Fibroblast of the conjunctiva (primary cell): ENCODE measurements around the gene USP17L13.
"Not testable (repeated sequence)": the region's sequence is repeated elsewhere in the genome, so short reads cannot be mapped to it uniquely, and the experiment has no call there.

Source experiments
- DNase-seq: peaks from one replicate; pipeline ENCODE4 v3.0.0-alpha.2; 2010; ENCODE audit warnings: low read depth

Gene USP17L13, protein sequence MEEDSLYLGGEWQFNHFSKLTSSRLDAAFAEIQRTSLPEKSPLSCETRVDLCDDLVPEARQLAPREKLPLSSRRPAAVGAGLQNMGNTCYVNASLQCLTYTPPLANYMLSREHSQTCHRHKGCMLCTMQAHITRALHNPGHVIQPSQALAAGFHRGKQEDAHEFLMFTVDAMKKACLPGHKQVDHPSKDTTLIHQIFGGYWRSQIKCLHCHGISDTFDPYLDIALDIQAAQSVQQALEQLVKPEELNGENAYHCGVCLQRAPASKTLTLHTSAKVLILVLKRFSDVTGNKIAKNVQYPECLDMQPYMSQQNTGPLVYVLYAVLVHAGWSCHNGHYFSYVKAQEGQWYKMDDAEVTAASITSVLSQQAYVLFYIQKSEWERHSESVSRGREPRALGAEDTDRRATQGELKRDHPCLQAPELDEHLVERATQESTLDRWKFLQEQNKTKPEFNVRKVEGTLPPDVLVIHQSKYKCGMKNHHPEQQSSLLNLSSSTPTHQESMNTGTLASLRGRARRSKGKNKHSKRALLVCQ

DNA sequence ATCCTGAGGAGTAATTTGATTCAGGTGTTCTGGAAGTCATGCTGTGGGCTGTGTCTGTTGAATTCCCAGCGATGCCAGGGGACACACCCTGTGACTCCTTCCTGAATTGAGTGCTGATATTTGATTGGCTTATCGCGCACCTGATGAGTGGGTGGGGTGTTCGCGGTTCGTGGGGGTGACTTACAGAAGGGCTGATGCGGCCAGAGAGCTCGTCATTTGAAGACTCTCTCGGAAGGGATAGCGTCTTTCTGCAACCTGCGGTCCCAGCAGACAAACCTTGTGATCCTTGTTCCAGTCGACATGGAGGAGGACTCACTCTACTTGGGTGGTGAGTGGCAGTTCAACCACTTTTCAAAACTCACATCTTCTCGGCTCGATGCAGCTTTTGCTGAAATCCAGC lies at the start of gene USP17L13:
USP17L13 (plus strand) TSS at position 301 of the 400 bp plus-strand sequence; CDS start at position 301, 0 bp downstream.
- DNase-seq, result not testable (repeated sequence)

DNA sequence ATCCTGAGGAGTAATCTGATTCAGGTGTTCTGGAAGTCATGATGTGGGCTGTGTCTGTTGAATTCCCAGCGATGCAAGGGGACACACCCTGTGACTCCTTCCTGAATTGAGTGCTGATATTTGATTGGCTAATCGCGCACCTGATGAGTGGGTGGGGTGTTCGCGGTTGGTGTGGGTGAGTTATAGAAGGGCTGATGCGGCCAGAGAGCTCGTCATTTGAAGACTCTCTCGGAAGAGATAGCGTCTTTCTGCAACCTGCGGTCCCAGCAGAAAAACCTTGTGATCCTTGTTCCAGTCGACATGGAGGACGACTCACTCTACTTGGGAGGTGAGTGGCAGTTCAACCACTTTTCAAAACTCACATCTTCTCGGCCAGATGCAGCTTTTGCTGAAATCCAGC lies 14.3 kb upstream of the USP17L13 start, which contains the start of gene USP17L10:
USP17L10 (plus strand) TSS at position 301 of the 400 bp plus-strand sequence; CDS start at position 301, 0 bp downstream.
- not testable (repeated sequence) for DNase-seq

DNA sequence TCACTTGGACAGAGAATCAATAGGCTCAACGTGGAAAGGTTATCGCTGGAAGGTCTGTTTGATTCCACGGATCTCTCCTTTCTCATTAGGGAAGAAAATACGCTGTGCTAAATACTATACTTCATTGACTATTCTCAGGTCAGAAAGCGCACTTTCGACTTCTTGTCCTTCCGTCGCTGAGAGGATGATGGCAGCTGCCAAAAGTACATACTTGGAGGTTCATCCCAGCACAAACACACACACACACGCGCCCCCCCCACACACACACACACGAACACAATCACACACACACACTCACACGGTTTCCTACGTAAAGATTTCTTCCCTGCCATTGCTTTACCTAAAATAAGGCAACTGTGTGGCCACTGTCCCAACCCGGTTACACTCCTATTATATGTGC lies 10.0 kb upstream of the USP17L13 start:
- not testable (repeated sequence) for DNase-seq

DNA sequence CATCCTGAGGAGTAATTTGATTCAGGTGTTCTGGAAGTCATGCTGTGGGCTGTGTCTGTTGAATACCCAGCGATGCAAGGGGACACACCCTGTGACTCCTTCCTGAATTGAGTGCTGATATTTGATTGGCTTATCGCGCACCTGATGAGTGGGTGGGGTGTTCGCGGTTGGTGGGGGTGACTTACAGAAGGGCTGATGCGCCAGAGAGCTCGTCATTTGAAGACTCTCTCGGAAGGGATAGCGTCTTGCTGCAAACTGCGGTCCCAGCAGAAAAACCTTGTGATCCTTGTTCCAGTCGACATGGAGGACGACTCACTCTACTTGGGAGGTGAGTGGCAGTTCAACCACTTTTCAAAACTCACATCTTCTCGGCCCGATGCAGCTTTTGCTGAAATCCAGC lies 9.6 kb upstream of the USP17L13 start, which contains the start of gene USP17L11:
USP17L11 (plus strand) TSS at position 301 of the 400 bp plus-strand sequence; CDS start at position 301, 0 bp downstream.
- not testable (repeated sequence) for DNase-seq

DNA sequence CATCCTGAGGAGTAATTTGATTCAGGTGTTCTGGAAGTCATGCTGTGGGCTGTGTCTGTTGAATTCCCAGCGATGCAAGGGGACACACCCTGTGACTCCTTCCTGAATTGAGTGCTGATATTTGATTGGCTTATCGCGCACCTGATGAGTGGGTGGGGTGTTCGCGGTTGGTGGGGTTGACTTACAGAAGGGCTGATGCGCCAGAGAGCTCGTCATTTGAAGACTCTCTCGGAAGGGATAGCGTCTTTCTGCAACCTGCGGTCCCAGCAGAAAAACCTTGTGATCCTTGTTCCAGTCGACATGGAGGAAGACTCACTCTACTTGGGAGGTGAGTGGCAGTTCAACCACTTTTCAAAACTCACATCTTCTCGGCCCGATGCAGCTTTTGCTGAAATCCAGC lies 4.8 kb upstream of the USP17L13 start, which contains the start of gene USP17L12:
USP17L12 (plus strand) TSS at position 301 of the 400 bp plus-strand sequence; CDS start at position 301, 0 bp downstream.
- not testable (repeated sequence) for DNase-seq

DNA sequence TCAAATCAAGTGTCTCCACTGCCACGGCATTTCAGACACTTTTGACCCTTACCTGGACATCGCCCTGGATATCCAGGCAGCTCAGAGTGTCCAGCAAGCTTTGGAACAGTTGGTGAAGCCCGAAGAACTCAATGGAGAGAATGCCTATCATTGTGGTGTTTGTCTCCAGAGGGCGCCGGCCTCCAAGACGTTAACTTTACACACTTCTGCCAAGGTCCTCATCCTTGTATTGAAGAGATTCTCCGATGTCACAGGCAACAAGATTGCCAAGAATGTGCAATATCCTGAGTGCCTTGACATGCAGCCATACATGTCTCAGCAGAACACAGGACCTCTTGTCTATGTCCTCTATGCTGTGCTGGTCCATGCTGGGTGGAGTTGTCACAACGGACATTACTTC lies 5.6 kb downstream of the USP17L13 start:
- DNase-seq, result not testable (repeated sequence)

DNA sequence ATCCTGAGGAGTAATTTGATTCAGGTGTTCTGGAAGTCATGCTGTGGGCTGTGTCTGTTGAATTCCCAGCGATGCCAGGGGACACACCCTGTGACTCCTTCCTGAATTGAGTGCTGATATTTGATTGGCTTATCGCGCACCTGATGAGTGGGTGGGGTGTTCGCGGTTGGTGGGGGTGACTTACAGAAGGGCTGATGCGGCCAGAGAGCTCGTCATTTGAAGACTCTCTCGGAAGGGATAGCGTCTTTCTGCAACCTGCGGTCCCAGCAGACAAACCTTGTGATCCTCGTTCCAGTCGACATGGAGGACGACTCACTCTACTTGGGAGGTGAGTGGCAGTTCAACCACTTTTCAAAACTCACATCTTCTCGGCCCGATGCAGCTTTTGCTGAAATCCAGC lies 9.4 kb downstream of the USP17L13 start, which contains the start of gene USP17L15:
USP17L15 (plus strand) TSS at position 301 of the 400 bp plus-strand sequence; CDS start at position 301, 0 bp downstream.
- DNase-seq, result not testable (repeated sequence)

DNA sequence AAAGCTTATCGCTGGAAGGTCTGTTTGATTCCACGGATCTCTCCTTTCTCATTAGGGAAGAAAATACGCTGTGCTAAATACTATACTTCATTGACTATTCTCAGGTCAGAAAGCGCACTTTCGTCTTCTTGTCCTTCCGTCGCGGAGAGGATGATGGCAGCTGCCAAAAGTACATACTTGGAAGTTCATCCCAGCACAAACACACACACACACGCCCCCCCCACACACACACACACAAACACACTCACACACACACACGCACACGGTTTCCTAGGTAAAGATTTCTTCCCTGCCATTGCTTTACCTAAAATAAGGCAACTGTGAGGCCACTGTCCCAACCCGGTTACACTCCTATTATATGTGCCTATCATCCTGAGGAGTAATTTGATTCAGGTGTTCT lies 13.8 kb downstream of the USP17L13 start:
- not testable (repeated sequence) for DNase-seq

DNA sequence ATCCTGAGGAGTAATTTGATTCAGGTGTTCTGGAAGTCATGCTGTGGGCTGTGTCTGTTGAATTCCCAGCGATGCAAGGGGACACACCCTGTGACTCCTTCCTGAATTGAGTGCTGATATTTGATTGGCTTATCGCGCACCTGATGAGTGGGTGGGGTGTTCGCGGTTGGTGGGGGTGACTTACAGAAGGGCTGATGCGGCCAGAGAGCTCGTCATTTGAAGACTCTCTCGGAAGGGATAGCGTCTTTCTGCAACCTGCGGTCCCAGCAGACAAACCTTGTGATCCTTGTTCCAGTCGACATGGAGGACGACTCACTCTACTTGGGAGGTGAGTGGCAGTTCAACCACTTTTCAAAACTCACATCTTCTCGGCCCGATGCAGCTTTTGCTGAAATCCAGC lies 18.9 kb downstream of the USP17L13 start, which contains the start of gene USP17L17:
USP17L17 (plus strand) TSS at position 301 of the 400 bp plus-strand sequence; CDS start at position 301, 0 bp downstream.
- not testable (repeated sequence) for DNase-seq

DNA sequence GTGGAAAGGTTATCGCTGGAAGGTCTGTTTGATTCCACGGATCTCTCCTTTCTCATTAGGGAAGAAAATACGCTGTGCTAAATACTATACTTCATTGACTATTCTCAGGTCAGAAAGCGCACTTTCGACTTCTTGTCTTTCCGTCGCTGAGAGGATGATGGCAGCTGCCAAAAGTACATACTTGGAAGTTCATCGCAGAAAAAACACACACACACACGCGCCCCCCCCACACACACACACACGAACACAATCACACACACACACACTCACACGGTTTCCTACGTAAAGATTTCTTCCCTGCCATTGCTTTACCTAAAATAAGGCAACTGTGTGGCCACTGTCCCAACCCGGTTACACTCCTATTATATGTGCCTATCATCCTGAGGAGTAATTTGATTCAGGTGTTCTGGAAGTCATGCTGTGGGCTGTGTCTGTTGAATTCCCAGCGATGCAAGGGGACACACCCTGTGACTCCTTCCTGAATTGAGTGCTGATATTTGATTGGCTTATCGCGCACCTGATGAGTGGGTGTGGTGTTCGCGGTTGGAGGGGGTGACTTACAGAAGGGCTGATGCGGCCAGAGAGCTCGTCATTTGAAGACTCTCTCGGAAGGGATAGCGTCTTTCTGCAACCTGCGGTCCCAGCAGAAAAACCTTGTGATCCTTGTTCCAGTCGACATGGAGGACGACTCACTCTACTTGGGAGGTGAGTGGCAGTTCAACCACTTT lies 23.4 kb downstream of the USP17L13 start, which contains the start of gene USP17L18:
USP17L18 (plus strand) TSS at position 678 of the 728 bp plus-strand sequence; CDS start at position 678, 0 bp downstream.
- DNase-seq, result not testable (repeated sequence)

DNA sequence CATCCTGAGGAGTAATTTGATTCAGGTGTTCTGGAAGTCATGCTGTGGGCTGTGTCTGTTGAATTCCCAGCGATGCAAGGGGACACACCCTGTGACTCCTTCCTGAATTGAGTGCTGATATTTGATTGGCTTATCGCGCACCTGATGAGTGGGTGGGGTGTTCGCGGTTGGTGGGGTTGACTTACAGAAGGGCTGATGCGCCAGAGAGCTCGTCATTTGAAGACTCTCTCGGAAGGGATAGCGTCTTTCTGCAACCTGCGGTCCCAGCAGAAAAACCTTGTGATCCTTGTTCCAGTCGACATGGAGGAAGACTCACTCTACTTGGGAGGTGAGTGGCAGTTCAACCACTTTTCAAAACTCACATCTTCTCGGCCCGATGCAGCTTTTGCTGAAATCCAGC lies 28.4 kb downstream of the USP17L13 start, which contains the start of gene USP17L19:
USP17L19 (plus strand) TSS at position 301 of the 400 bp plus-strand sequence; CDS start at position 301, 0 bp downstream.
- not testable (repeated sequence) for DNase-seq

DNA sequence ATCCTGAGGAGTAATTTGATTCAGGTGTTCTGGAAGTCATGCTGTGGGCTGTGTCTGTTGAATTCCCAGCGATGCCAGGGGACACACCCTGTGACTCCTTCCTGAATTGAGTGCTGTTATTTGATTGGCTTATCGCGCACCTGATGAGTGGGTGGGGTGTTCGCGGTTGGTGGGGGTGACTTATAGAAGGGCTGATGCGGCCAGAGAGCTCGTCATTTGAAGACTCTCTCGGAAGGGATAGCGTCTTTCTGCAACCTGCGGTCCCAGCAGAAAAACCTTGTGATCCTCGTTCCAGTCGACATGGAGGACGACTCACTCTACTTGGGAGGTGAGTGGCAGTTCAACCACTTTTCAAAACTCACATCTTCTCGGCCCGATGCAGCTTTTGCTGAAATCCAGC lies 33.1 kb downstream of the USP17L13 start, which contains the start of gene USP17L20:
USP17L20 (plus strand) TSS at position 301 of the 400 bp plus-strand sequence; CDS start at position 301, 0 bp downstream.
- DNase-seq, result not testable (repeated sequence)

DNA sequence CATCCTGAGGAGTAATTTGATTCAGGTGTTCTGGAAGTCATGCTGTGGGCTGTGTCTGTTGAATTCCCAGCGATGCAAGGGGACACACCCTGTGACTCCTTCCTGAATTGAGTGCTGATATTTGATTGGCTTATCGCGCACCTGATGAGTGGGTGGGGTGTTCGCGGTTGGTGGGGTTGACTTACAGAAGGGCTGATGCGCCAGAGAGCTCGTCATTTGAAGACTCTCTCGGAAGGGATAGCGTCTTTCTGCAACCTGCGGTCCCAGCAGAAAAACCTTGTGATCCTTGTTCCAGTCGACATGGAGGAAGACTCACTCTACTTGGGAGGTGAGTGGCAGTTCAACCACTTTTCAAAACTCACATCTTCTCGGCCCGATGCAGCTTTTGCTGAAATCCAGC lies 37.9 kb downstream of the USP17L13 start, which contains the start of gene USP17L21:
USP17L21 (plus strand) TSS at position 301 of the 400 bp plus-strand sequence; CDS start at position 301, 0 bp downstream.
- not testable (repeated sequence) for DNase-seq

DNA sequence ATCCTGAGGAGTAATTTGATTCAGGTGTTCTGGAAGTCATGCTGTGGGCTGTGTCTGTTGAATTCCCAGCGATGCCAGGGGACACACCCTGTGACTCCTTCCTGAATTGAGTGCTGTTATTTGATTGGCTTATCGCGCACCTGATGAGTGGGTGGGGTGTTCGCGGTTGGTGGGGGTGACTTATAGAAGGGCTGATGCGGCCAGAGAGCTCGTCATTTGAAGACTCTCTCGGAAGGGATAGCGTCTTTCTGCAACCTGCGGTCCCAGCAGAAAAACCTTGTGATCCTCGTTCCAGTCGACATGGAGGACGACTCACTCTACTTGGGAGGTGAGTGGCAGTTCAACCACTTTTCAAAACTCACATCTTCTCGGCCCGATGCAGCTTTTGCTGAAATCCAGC lies 42.6 kb downstream of the USP17L13 start, which contains the start of gene USP17L22:
USP17L22 (plus strand) TSS at position 301 of the 400 bp plus-strand sequence; CDS start at position 301, 0 bp downstream.
- not testable (repeated sequence) for DNase-seq

DNA sequence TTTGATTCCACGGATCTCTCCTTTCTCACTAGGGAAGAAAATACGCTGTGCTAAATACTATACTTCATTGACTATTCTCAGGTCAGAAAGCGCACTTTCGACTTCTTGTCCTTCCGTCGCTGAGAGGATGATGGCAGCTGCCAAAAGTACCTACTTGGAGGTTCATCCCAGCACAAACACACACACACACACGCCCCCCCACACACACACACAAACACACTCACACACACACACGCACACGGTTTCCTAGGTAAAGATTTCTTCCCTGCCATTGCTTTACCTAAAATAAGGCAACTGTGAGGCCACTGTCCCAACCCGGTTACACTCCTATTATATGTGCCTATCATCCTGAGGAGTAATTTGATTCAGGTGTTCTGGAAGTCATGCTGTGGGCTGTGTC lies 47.0 kb downstream of the USP17L13 start:
- DNase-seq, result not testable (repeated sequence)
